Thyroid gland (tissue), 4 donors: ENCODE results near the gene CHTF18. TPM values are rescaled to one million over a fixed set of nuclear protein-coding genes. Genes with fewer than 3 reads are reported as not detected.

Experiments
- DNase-seq, 2 donors: peaks; one replicate each; pipeline ENCODE4 v3.0.0-alpha.2; 2019
- H3K27ac ChIP-seq, 3 donors: fragments of 200-600 bp; sonication (generic); 1 replicate in 2 of 3; 2 replicates in 1 of 3; pipeline ENCODE4 v1.5.1; 2016 to 2019; ENCODE audit warnings: mild to moderate bottlenecking in 1 of 3, moderate library complexity in 1 of 3
- H3K27me3 ChIP-seq: fragments of 200-600 bp; sonication (generic); one replicate; pipeline ENCODE4 v1.5.1; 2019
- H3K36me3 ChIP-seq, 2 donors: fragments of 200-600 bp; sonication (generic); one replicate each; pipeline ENCODE4 v1.5.1; 2016 to 2019
- H3K4me1 ChIP-seq, 2 donors: fragments of 200-600 bp; sonication (generic); one replicate each; pipeline ENCODE4 v1.5.1; 2017 to 2019
- H3K4me3 ChIP-seq, 3 donors: fragments of 200-600 bp; sonication (generic); replicated peaks in 1 of 3; 1 replicate in 2 of 3; 2 replicates in 1 of 3; pipeline ENCODE4 v1.5.1; 2016; ENCODE audit warnings: mild to moderate bottlenecking in 1 of 3
- H3K9me3 ChIP-seq: fragments of 200-600 bp; sonication (generic); one replicate; pipeline ENCODE4 v1.5.1; 2017
- CTCF ChIP-seq, 6 experiments: fragments of 200-600 bp in 3 of 6; fragments of 450-650 bp in 3 of 6; sonication (generic) in 3 of 6; IDR thresholded peaks; one replicate each; pipeline ENCODE4 v1.5.1; 2016 to 2019; ENCODE audit warnings: antibody characterized with exemption in 6 of 6, mild to moderate bottlenecking in 2 of 6, inconsistent platforms in 1 of 6, moderate library complexity in 1 of 6
- POLR2A ChIP-seq, 2 donors: fragments of 450-650 bp; IDR thresholded peaks; one replicate each; pipeline ENCODE4 v1.6.1; 2017; ENCODE audit warnings: antibody characterized with exemption in 2 of 2, mild to moderate bottlenecking in 2 of 2, moderate library complexity in 1 of 2
- WGBS, 2 donors: methylation state at CpG; one replicate each; pipeline ENCODE4 v1.1.5; 2017; 5-methylcytosine and 5-hydroxymethylcytosine counted together
- intact Hi-C: fragments of 100-400 bp; cut with DNase I; formaldehyde crosslinking; loops from one replicate; pipeline ENCODE4 v1.15.1; 2023
- total RNA-seq, 4 donors: library from RNA; depleted of rRNA; stranded (reverse); fragments of >200 nt; gene quantifications; one replicate each; pipeline ENCODE4 v1.2.3, GENCODE V29; 2016

The CHTF18 gene
- total RNA-seq, 4 donors from 2014 or later: 10.1 to 14.6 (median 11.7) TPM

- no peaks in the 10 kb centered on the region for H3K36me3 ChIP-seq
- intact Hi-C loops: no loop called here
- TF ChIP-seq POLR2A (IDR thresholded peaks at IDR 0.05) (no peak), CTCF (IDR thresholded peaks at IDR 0.05) (no peak)
- no peaks in the 10 kb centered on the region for H3K9me3 ChIP-seq
- WGBS, 2 donors: 57 to 70% methylated on average over 16 to 20 of the region's 24 CpGs
- H3K27me3 ChIP-seq: no peaks in the 10 kb centered on the region
- H3K27ac ChIP-seq: no peak overlapping the region
- no peaks in the 10 kb centered on the region for H3K4me1 ChIP-seq
- H3K4me3 ChIP-seq: no peak overlapping the region
- DNase-seq: no peak
Measured at GRCh38 chr16:830871-831570, 42.6 kb downstream of the CHTF18 start.

- Histone ChIP-seq H3K36me3 (no peaks in the 10 kb centered on the region), H3K27me3 (no peaks in the 10 kb centered on the region), H3K9me3 (no peaks in the 10 kb centered on the region), H3K4me3 (no peak overlapping the region), H3K4me1 (no peaks in the 10 kb centered on the region), H3K27ac (no peak overlapping the region)
- TF ChIP-seq POLR2A (IDR thresholded peaks at IDR 0.05) (no peak), CTCF (IDR thresholded peaks at IDR 0.05) (no peak)
- no peak for DNase-seq
- intact Hi-C loops: no loop called here
- 54 to 72% methylated on average over 13 to 15 of the region's 27 CpGs for WGBS, 2 donors
Measured at GRCh38 chr16:831571-832413, 43.4 kb downstream of the CHTF18 start.

GRCh38 chr16:832652-833336 is 44.4 kb downstream of the CHTF18 start:
- Histone ChIP-seq H3K4me3 (no peak overlapping the region), H3K27ac (no peak overlapping the region), H3K4me1 (no peaks in the 10 kb centered on the region), H3K27me3 (no peaks in the 10 kb centered on the region), H3K9me3 (no peaks in the 10 kb centered on the region), H3K36me3 (no peaks in the 10 kb centered on the region)
- DNase-seq: no peak
- WGBS, 2 donors: 86 to 91% methylated on average over 23 to 27 of the region's 35 CpGs
- intact Hi-C loops: no loop called here
- no peak for TF ChIP-seq POLR2A (IDR thresholded peaks at IDR 0.05)
- TF ChIP-seq CTCF (IDR thresholded peaks at IDR 0.05): no peak

GRCh38 chr16:833411-833810 is 45.0 kb downstream of the CHTF18 start:
- no peak for DNase-seq
- Histone ChIP-seq H3K4me3 (no peak overlapping the region), H3K4me1 (no peaks in the 10 kb centered on the region), H3K9me3 (no peaks in the 10 kb centered on the region), H3K36me3 (no peaks in the 10 kb centered on the region), H3K27ac (no peak overlapping the region), H3K27me3 (no peaks in the 10 kb centered on the region)
- intact Hi-C loops: no loop called here
- 75 to 77% methylated on average over 6 to 12 of the region's 14 CpGs for WGBS, 2 donors
- TF ChIP-seq POLR2A (IDR thresholded peaks at IDR 0.05): no peak
- no peak for TF ChIP-seq CTCF (IDR thresholded peaks at IDR 0.05)
